ENCODE data around the gene MAML2.

The MAML2 gene

GRCh38 chr11:96002754-96003290, 340.2 kb downstream of the MAML2 start:
- in situ Hi-C loops (cut with HindIII; ENCODE audit: low sequenced_read_pairs) = no loop called here
- no peak for TF ChIP-seq CTCF (IDR thresholded peaks at IDR 0.05; ENCODE audit: low read depth, low read length)
- no peak overlapping the region for H3K4me3 ChIP-seq (ENCODE audit: low read depth, low read length)
- DNase-seq (ENCODE audit: low read depth, low spot score) = no peak

GRCh38 chr11:96002339-96002738, 340.7 kb downstream of the MAML2 start:
- no peak for DNase-seq (ENCODE audit: low read depth, low spot score)
- in situ Hi-C loops (cut with HindIII; ENCODE audit: low sequenced_read_pairs) = no loop called here
- no peak overlapping the region for H3K4me3 ChIP-seq (ENCODE audit: low read depth, low read length)
- no peak for TF ChIP-seq CTCF (IDR thresholded peaks at IDR 0.05; ENCODE audit: low read depth, low read length)

GRCh38 chr11:96001037-96001436, 342.0 kb downstream of the MAML2 start:
- no peak overlapping the region for H3K4me3 ChIP-seq (ENCODE audit: low read depth, low read length)
- peak; percentile 67 for DNase-seq (ENCODE audit: low read depth, low spot score)
- TF ChIP-seq CTCF (IDR thresholded peaks at IDR 0.05; ENCODE audit: low read depth, low read length) = no peak
- in situ Hi-C loops (cut with HindIII; ENCODE audit: low sequenced_read_pairs) = no loop called here

GRCh38 chr11:95999711-96000406, 343.1 kb downstream of the MAML2 start:
- no peak for TF ChIP-seq CTCF (IDR thresholded peaks at IDR 0.05; ENCODE audit: low read depth, low read length)
- H3K4me3 ChIP-seq (ENCODE audit: low read depth, low read length) = no peak overlapping the region
- no peak for DNase-seq (ENCODE audit: low read depth, low spot score)
- in situ Hi-C loops (cut with HindIII; ENCODE audit: low sequenced_read_pairs) = no loop called here

GRCh38 chr11:95996621-95997235, 346.3 kb downstream of the MAML2 start:
- H3K4me3 ChIP-seq (ENCODE audit: low read depth, low read length) = no peak overlapping the region
- TF ChIP-seq CTCF (IDR thresholded peaks at IDR 0.05; ENCODE audit: low read depth, low read length) = no peak
- in situ Hi-C loops (cut with HindIII; ENCODE audit: low sequenced_read_pairs) = no loop called here
- DNase-seq (ENCODE audit: low read depth, low spot score) = no peak

- DNase-seq (ENCODE audit: low read depth, low spot score) = no peak
- in situ Hi-C loops (cut with HindIII; ENCODE audit: low sequenced_read_pairs) = no loop called here
- no peak for TF ChIP-seq CTCF (IDR thresholded peaks at IDR 0.05; ENCODE audit: low read depth, low read length)
- no peak overlapping the region for H3K4me3 ChIP-seq (ENCODE audit: low read depth, low read length)
Measured at GRCh38 chr11:95994329-95994728, 348.7 kb downstream of the MAML2 start.

Measured in astrocyte of the spinal cord (primary cell).